CD14-positive monocyte (primary cell): ENCODE measurements around the gene PLXNA4. TPM values are rescaled to one million over a fixed set of nuclear protein-coding genes. Genes with fewer than 3 reads are reported as not detected.

Experiments used
- DNase-seq, 3 donors: peaks; one replicate each; pipeline ENCODE4 v3.0.0-alpha.2; 2011 to 2022
- H2AFZ ChIP-seq: 2 replicates; pipeline ENCODE4 v1.6.0; 2012; ENCODE audit warnings: mild to moderate bottlenecking, low read depth, low read length, inconsistent platforms; ENCODE audit not compliant: insufficient read depth, poor library complexity, severe bottlenecking
- H3K27ac ChIP-seq, 2 donors: 1 replicate in 1 of 2; 2 replicates in 1 of 2; pipeline ENCODE4 v1.5.1; 2012 to 2013; ENCODE audit warnings: low read length in 2 of 2, control low read depth in 1 of 2, inconsistent platforms in 1 of 2, low read depth in 1 of 2, mild to moderate bottlenecking in 1 of 2
- H3K27me3 ChIP-seq, 2 donors: one replicate each; pipeline versions ENCODE4 v1.6.0 to v1.6.1; 2011 to 2013; ENCODE audit warnings: low read length in 2 of 2; ENCODE audit not compliant: control insufficient read depth in 2 of 2, insufficient read depth in 2 of 2
- H3K36me3 ChIP-seq, 2 donors: replicated peaks in 1 of 2; 1 replicate in 1 of 2; 2 replicates in 1 of 2; pipeline versions ENCODE4 v1.5.1 to v1.6.1; 2012 to 2013; ENCODE audit warnings: low read length in 2 of 2, control low read depth in 1 of 2, inconsistent platforms in 1 of 2, mild to moderate bottlenecking in 1 of 2; ENCODE audit not compliant: insufficient read depth in 2 of 2, control insufficient read depth in 1 of 2
- H3K4me1 ChIP-seq, 2 donors: 1 replicate in 1 of 2; 2 replicates in 1 of 2; pipeline versions ENCODE4 v1.5.1 to v1.6.1; 2012 to 2013; ENCODE audit warnings: low read length in 2 of 2, control low read depth in 1 of 2, inconsistent platforms in 1 of 2, mild to moderate bottlenecking in 1 of 2, moderate library complexity in 1 of 2; ENCODE audit not compliant: insufficient read depth in 2 of 2, control insufficient read depth in 1 of 2
- H3K4me2 ChIP-seq: replicated peaks from 2 replicates; pipeline ENCODE3; 2012; ENCODE audit warnings: low read length, moderate library complexity, mild to moderate bottlenecking; ENCODE audit not compliant: poor library complexity, severe bottlenecking; ENCODE audit errors: extremely low read depth
- H3K4me3 ChIP-seq, 3 experiments: fragments of 200-600 bp in 1 of 3; sonication (generic) in 1 of 3; replicated peaks in 1 of 3; 1 replicate in 2 of 3; 2 replicates in 1 of 3; pipeline ENCODE4 v1.5.1; 2011 to 2013; ENCODE audit warnings: low read length in 3 of 3, mild to moderate bottlenecking in 3 of 3, control low read depth in 2 of 3, low read depth in 2 of 3, inconsistent platforms in 1 of 3, moderate library complexity in 1 of 3
- H3K79me2 ChIP-seq: 2 replicates; pipeline ENCODE4 v1.6.0; 2012; ENCODE audit warnings: mild to moderate bottlenecking, control low read depth, inconsistent platforms, low read length, moderate library complexity; ENCODE audit not compliant: insufficient read depth
- H3K9ac ChIP-seq: 2 replicates; pipeline ENCODE4 v1.6.0; 2017; ENCODE audit warnings: low read length, mild to moderate bottlenecking; ENCODE audit not compliant: insufficient read depth, poor library complexity, severe bottlenecking
- H3K9me3 ChIP-seq, 2 donors: replicated peaks in 1 of 2; 1 replicate in 1 of 2; 2 replicates in 1 of 2; pipeline versions ENCODE4 v1.5.1 to v1.6.1; 2012 to 2013; ENCODE audit warnings: low read length in 2 of 2, control low read depth in 1 of 2; ENCODE audit not compliant: control insufficient read depth in 1 of 2, insufficient read depth in 1 of 2
- H4K20me1 ChIP-seq: 2 replicates; pipeline ENCODE4 v1.6.0; 2012; ENCODE audit warnings: mild to moderate bottlenecking, low read length, control low read depth, moderate library complexity; ENCODE audit not compliant: insufficient read depth
- H3K27ac Mint-ChIP-seq, 7 donors: one replicate each; pipeline ENCODE4 v1.8.0; 2020; ENCODE audit warnings: mild to moderate bottlenecking in 7 of 7, mixed read lengths in 7 of 7, moderate library complexity in 6 of 7, inconsistent platforms in 2 of 7
- H3K27me3 Mint-ChIP-seq, 3 donors: one replicate each; pipeline ENCODE4 v1.8.0; 2021 to 2022; ENCODE audit warnings: low read depth in 3 of 3, mild to moderate bottlenecking in 3 of 3, mixed read lengths in 3 of 3, moderate library complexity in 3 of 3, inconsistent platforms in 1 of 3
- H3K36me3 Mint-ChIP-seq, 2 donors: one replicate each; pipeline ENCODE4 v1.8.0; 2020; ENCODE audit warnings: mixed read lengths in 2 of 2, inconsistent platforms in 1 of 2, mild to moderate bottlenecking in 1 of 2
- H3K4me1 Mint-ChIP-seq: one replicate; pipeline ENCODE4 v1.8.0; 2020; ENCODE audit warnings: mild to moderate bottlenecking, mixed read lengths
- H3K4me3 Mint-ChIP-seq, 2 donors: one replicate each; pipeline ENCODE4 v1.8.0; 2020; ENCODE audit warnings: mild to moderate bottlenecking in 2 of 2, mixed read lengths in 2 of 2, moderate library complexity in 1 of 2
- H3K9me3 Mint-ChIP-seq, 7 donors: one replicate each; pipeline ENCODE4 v1.8.0; 2020 to 2022; ENCODE audit warnings: mixed read lengths in 7 of 7, mild to moderate bottlenecking in 6 of 7, moderate library complexity in 6 of 7, inconsistent platforms in 2 of 7
- WGBS: methylation state at CpG from one replicate; pipeline ENCODE4 v1.1.5; 2013; ENCODE audit warnings: missing lambda C conversion rate; ENCODE audit not compliant: insufficient coverage; 5-methylcytosine and 5-hydroxymethylcytosine counted together
- intact Hi-C, 2 donors: fragments of 100-400 bp; cut with micrococcal nuclease; formaldehyde crosslinking; loops; one replicate each; pipeline versions ENCODE4 v1.15.0 to v1.15.1; 2023
- polyA plus RNA-seq, 3 donors: library from polyadenylated mRNA; depleted of rRNA in 1 of 3; unstranded in 2 of 3; stranded (reverse) in 1 of 3; fragments of 300-500 nt in 2 of 3; fragments of >200 nt in 1 of 3; fragmentation: Illumina TruSeq in 2 of 3; gene quantifications; 1 replicate in 2 of 3; 2 replicates in 1 of 3; pipeline ENCODE4 v1.2.3, GENCODE V29; 2012 to 2021
- TF ChIP-seq, protein P1 (sequence below): fragments of 200-600 bp; IDR thresholded peaks from one replicate; pipeline ENCODE4 v1.8.0; 2022; ENCODE audit warnings: antibody characterized with exemption, mild to moderate bottlenecking

The PLXNA4 gene
- polyA plus RNA-seq, 3 donors, result not detected

DNA sequence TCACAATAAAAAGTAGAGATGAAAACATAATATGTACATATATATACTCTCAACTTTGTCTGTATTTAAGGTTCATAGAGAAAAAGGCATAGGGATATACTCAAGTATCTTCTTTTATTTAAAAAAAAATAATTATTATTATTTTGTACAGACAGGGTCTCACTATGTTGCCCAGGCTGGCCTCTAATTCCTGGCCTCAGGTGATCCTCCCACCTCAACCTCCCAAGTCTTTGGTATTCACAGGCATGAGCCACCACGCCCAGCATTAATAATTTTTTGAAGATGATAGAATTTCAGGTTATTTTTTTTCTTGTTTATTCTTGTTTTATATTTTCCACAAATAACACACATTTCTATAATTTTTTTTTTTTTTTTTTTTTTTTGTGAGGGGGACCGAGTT lies 113.8 kb downstream of the PLXNA4 start:
- Histone ChIP-seq H3K4me1 (peaks cover 0 to 6% of the 10 kb centered on the region in 2 donors), H3K27me3 (no peaks in the 10 kb centered on the region), H3K79me2 (no peaks in the 10 kb centered on the region), H3K4me2 (no peak overlapping the region), H3K9me3 (no peaks in the 10 kb centered on the region), H4K20me1 (no peaks in the 10 kb centered on the region), H3K9ac (no peak overlapping the region), H2AFZ (no peak overlapping the region), H3K27ac (no peak overlapping the region), H3K36me3 (no peaks in the 10 kb centered on the region), H3K4me3 (no peak overlapping the region)
- no peak for DNase-seq
- intact Hi-C loops, result no loop called here
- TF ChIP-seq, protein P1, sequence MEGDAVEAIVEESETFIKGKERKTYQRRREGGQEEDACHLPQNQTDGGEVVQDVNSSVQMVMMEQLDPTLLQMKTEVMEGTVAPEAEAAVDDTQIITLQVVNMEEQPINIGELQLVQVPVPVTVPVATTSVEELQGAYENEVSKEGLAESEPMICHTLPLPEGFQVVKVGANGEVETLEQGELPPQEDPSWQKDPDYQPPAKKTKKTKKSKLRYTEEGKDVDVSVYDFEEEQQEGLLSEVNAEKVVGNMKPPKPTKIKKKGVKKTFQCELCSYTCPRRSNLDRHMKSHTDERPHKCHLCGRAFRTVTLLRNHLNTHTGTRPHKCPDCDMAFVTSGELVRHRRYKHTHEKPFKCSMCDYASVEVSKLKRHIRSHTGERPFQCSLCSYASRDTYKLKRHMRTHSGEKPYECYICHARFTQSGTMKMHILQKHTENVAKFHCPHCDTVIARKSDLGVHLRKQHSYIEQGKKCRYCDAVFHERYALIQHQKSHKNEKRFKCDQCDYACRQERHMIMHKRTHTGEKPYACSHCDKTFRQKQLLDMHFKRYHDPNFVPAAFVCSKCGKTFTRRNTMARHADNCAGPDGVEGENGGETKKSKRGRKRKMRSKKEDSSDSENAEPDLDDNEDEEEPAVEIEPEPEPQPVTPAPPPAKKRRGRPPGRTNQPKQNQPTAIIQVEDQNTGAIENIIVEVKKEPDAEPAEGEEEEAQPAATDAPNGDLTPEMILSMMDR, result no peak
- H3K4me1 Mint-ChIP-seq, result peaks cover 11% of the 10 kb centered on the region
- H3K36me3 Mint-ChIP-seq, result no peaks in the 10 kb centered on the region
- peaks cover 3 to 17% (median 8%) of the 10 kb centered on the region in 3 donors for H3K27me3 Mint-ChIP-seq
- no peak overlapping the region for H3K27ac Mint-ChIP-seq
- H3K4me3 Mint-ChIP-seq, result no peak overlapping the region
- no CpG with 5 or more reads among the region's 2 CpGs for WGBS
- H3K9me3 Mint-ChIP-seq, result peaks cover 0 to 2% (median 0%) of the 10 kb centered on the region in 7 donors

DNA sequence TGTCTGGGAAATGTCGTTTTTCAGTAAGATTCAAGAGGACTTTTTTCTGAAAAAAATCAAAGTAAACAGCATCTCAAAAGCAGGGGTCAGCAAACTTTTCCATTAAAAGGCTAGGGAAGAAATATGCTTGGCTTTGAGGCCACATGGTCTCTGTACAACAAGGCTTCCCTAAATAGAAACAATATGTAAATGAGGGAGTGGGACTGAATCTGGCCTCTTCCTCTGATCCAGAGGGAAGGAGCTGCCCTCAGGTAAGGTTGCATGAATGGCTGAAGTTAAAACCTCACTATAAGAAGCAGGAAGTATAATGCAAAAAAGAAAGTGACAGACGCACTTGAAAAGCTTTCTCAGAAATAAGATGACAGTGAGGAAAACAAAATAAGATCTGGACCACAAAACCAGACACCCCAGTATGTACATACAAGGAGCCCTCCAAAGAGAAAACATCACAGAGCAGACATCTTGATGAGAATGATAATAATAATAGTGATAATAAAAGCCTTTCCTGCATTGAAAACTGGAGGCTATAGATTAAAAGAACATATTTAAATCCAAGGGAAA lies 115.2 kb downstream of the PLXNA4 start:
- H3K36me3 ChIP-seq, result no peaks in the 10 kb centered on the region
- Mint-ChIP-seq H3K27ac (no peak overlapping the region), H3K4me3 (no peak overlapping the region), H3K36me3 (no peaks in the 10 kb centered on the region), H3K27me3 (peaks cover 3 to 11% (median 4%) of the 10 kb centered on the region in 3 donors), H3K9me3 (no peaks in the 10 kb centered on the region), H3K4me1 (peaks cover 11% of the 10 kb centered on the region)
- no peak overlapping the region for H2AFZ ChIP-seq
- no peak overlapping the region for H3K9ac ChIP-seq
- no peaks in the 10 kb centered on the region for H3K9me3 ChIP-seq
- no peaks in the 10 kb centered on the region for H4K20me1 ChIP-seq
- H3K4me3 ChIP-seq, result no peak overlapping the region
- no peak for DNase-seq
- H3K27ac ChIP-seq, result no peak overlapping the region
- H3K4me1 ChIP-seq, result peaks cover 0 to 6% of the 10 kb centered on the region in 2 donors
- intact Hi-C loops, result no loop called here
- H3K27me3 ChIP-seq, result no peaks in the 10 kb centered on the region
- 60% methylated on average over 1 of the region's 2 CpGs for WGBS
- no peaks in the 10 kb centered on the region for H3K79me2 ChIP-seq
- H3K4me2 ChIP-seq, result no peak overlapping the region
- TF ChIP-seq, protein P1, result no peak
